LNCAP (cell line): ENCODE data around the gene ASB17.

Experiments used
- TF ChIP-seq, protein P1 (sequence below): fragments of 450-650 bp; IDR thresholded peaks from 2 replicates; pipeline ENCODE4 v1.5.1; 2017; ENCODE audit warnings: mild to moderate bottlenecking

The ASB17 gene

GRCh38 chr1:75932304-75932703, at the start of gene ASB17:
Gene ASB17, minus strand, starts transcription at chr1:75932404. Its CDS starts 113 bp downstream, at chr1:75932291.
- TF ChIP-seq, protein P1, sequence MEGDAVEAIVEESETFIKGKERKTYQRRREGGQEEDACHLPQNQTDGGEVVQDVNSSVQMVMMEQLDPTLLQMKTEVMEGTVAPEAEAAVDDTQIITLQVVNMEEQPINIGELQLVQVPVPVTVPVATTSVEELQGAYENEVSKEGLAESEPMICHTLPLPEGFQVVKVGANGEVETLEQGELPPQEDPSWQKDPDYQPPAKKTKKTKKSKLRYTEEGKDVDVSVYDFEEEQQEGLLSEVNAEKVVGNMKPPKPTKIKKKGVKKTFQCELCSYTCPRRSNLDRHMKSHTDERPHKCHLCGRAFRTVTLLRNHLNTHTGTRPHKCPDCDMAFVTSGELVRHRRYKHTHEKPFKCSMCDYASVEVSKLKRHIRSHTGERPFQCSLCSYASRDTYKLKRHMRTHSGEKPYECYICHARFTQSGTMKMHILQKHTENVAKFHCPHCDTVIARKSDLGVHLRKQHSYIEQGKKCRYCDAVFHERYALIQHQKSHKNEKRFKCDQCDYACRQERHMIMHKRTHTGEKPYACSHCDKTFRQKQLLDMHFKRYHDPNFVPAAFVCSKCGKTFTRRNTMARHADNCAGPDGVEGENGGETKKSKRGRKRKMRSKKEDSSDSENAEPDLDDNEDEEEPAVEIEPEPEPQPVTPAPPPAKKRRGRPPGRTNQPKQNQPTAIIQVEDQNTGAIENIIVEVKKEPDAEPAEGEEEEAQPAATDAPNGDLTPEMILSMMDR = no peak

DNA sequence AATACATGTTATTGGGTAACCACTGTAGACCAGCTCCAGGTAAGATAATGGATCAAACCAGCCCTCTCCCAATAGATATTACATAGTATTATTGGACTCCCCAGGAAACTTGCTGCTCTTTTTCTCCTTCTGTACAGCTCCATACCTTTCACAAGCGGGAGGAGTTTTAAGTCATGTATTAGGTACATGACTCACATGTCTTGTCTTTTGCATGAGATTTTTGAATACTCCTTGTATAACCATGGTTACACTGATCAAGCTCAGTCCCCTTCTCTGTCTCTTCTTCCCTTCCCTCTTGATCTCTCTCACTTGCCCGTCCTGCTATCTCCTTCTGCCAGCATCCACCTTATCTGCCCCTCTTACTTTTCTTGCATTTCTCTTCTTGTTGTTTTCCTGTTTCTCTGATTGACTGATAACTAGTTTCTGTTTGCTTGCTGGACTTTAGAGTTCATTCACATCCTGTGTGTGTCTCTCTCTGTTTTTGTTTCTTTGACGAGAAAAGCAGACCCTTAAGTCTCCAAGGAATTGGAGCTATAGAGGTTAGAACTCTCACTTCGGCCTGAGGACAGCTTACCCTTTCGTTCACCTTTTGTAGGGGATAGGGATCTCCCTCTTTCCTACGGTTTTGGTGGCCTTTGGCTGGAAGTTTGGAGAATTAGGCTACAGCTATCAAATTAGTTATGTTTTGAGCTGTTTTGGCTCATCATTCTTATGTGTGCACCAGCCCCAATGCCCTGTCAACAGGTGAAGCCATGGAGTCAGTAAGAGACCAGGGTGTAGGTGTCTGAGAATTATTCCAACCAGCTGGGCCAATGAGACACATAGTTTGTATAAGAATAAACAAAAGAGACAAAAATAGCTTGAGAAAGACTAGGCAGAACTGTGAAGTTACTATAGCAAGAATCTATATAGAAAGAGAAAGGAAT, 49.0 kb upstream of the ASB17 start:
- TF ChIP-seq, protein P1 = no peak

DNA sequence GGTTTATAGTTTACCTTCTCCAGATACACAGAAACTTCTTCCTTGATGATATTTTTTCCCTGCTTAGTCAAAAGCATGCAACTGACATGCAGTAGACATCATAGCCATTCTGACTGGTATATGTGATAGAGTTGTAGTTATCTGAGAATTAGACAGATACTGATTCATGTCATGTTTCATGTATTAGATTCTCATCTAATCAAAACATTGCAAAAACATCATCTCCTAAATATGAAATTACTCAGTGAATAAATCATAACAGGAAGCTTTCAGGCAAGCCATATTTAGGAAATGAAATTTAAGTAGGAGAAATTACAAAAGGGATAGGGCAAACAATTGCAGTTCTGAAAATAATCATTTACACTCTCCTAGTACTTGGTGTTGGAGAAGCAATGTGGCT, 38.4 kb upstream of the ASB17 start:
- TF ChIP-seq, protein P1 = no peak

GRCh38 chr1:75969550-75969949, 37.3 kb upstream of the ASB17 start:
- TF ChIP-seq, protein P1 = no peak

GRCh38 chr1:75967719-75968118, 35.5 kb upstream of the ASB17 start:
- TF ChIP-seq, protein P1 = no peak

GRCh38 chr1:75964760-75965408, 32.7 kb upstream of the ASB17 start:
- TF ChIP-seq, protein P1 = no peak

GRCh38 chr1:75954586-75954985, 22.4 kb upstream of the ASB17 start:
- TF ChIP-seq, protein P1 = no peak
